Peyer's patch (tissue), 4 donors: ENCODE results near the gene SIGLEC15.

Source experiments
- POLR2A ChIP-seq, 2 donors: fragments of 450-650 bp; IDR thresholded peaks; one replicate each; pipeline ENCODE4 v1.5.1; 2017; ENCODE audit warnings: antibody characterized with exemption in 2 of 2, mild to moderate bottlenecking in 2 of 2, moderate library complexity in 2 of 2
- TF ChIP-seq, protein P1 (sequence below), 6 experiments: fragments of 450-650 bp in 4 of 6; fragments of 200-600 bp in 2 of 6; sonication (generic) in 1 of 6; IDR thresholded peaks; one replicate each; pipeline ENCODE4 v1.5.1; 2017 to 2019; ENCODE audit warnings: antibody characterized with exemption in 6 of 6, mild to moderate bottlenecking in 3 of 6, moderate library complexity in 1 of 6

DNA sequence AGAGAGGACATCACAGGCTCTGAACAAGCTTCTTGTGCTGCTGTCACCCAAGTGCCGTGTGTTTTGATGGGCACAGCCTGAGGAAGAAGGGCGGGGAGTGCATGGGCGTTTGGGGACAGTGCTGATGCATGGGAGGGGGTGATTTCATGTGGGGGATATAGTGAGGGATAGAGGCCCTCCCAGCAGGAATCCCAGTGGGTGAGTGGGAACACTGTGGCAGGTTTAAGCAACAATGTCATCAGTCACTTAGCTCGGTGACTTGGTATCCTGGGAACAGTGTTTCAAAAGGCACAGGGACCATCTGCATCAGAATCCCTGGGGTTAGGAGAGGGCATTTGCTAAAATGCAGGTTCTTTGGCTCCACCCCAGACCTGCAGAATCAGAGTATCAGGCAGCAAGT is 609 bp downstream of the SIGLEC15 start:
- TF ChIP-seq, protein P1, sequence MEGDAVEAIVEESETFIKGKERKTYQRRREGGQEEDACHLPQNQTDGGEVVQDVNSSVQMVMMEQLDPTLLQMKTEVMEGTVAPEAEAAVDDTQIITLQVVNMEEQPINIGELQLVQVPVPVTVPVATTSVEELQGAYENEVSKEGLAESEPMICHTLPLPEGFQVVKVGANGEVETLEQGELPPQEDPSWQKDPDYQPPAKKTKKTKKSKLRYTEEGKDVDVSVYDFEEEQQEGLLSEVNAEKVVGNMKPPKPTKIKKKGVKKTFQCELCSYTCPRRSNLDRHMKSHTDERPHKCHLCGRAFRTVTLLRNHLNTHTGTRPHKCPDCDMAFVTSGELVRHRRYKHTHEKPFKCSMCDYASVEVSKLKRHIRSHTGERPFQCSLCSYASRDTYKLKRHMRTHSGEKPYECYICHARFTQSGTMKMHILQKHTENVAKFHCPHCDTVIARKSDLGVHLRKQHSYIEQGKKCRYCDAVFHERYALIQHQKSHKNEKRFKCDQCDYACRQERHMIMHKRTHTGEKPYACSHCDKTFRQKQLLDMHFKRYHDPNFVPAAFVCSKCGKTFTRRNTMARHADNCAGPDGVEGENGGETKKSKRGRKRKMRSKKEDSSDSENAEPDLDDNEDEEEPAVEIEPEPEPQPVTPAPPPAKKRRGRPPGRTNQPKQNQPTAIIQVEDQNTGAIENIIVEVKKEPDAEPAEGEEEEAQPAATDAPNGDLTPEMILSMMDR (IDR thresholded peaks at IDR 0.05) = no peak
- no peak for TF ChIP-seq POLR2A (IDR thresholded peaks at IDR 0.05)
